Stimulated activated naive CD8-positive, alpha-beta T cell treated with anti-CD3 and anti-CD28 coated beads, Interleukin-15, Interleukin-2, amounts not matched to agents 100 ng/mL and 50 ng/mL, for 24 hours (primary cell): ENCODE measurements around the gene AKAP5.

Experiments used
- H3K27ac Mint-ChIP-seq: one replicate; pipeline ENCODE4 v1.8.0; 2021; ENCODE audit warnings: mild to moderate bottlenecking, mixed read lengths
- H3K27me3 Mint-ChIP-seq: one replicate; pipeline ENCODE4 v1.8.0; 2021; ENCODE audit warnings: mixed read lengths
- H3K36me3 Mint-ChIP-seq: one replicate; pipeline ENCODE4 v1.8.0; 2021; ENCODE audit warnings: low read depth, mixed read lengths
- H3K4me1 Mint-ChIP-seq: one replicate; pipeline ENCODE4 v1.8.0; 2021; ENCODE audit warnings: low read depth, mixed read lengths
- H3K4me3 Mint-ChIP-seq: one replicate; pipeline ENCODE4 v1.8.0; 2021; ENCODE audit warnings: mild to moderate bottlenecking, mixed read lengths
- H3K9me3 Mint-ChIP-seq: one replicate; pipeline ENCODE4 v1.8.0; 2021; ENCODE audit warnings: mixed read lengths

The AKAP5 gene

DNA sequence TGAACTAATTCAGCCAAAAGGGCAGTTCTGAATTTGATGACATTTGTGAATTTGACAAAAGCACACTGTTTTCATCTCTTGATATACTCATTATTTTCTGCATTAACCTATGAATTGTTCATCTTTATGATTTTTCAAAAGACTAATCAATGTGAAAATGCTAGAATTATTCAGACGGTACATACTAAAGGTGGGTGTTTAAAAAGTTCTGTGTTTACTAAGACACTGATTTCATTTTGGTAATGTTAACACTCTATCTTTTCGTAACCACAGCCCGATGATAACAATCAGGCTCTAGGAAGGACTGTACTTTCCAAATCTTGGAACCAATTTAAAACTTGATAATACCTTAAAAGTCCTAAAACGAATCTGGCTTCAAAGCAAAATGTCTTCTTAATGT is 9.4 kb downstream of the AKAP5 start:
- H3K4me3 Mint-ChIP-seq: no peak overlapping the region
- peaks cover 18% of the 10 kb centered on the region for H3K4me1 Mint-ChIP-seq
- no peak overlapping the region for H3K27ac Mint-ChIP-seq
- H3K9me3 Mint-ChIP-seq: no peaks in the 10 kb centered on the region
- peaks cover 3% of the 10 kb centered on the region for H3K36me3 Mint-ChIP-seq
- H3K27me3 Mint-ChIP-seq: no peaks in the 10 kb centered on the region

GRCh38 chr14:64475585-64476273 is 10.4 kb downstream of the AKAP5 start:
- Mint-ChIP-seq H3K4me1 (peaks cover 18% of the 10 kb centered on the region), H3K27ac (peak overlapping the region; percentile 4), H3K9me3 (no peaks in the 10 kb centered on the region), H3K36me3 (peaks cover 4% of the 10 kb centered on the region), H3K27me3 (no peaks in the 10 kb centered on the region), H3K4me3 (no peak overlapping the region)

GRCh38 chr14:64476438-64476837 is 11.1 kb downstream of the AKAP5 start:
- Mint-ChIP-seq H3K9me3 (no peaks in the 10 kb centered on the region), H3K27me3 (no peaks in the 10 kb centered on the region), H3K4me1 (peaks cover 18% of the 10 kb centered on the region), H3K4me3 (no peak overlapping the region), H3K27ac (no peak overlapping the region), H3K36me3 (peaks cover 5% of the 10 kb centered on the region)

- peaks cover 21% of the 10 kb centered on the region for H3K4me1 Mint-ChIP-seq
- H3K4me3 Mint-ChIP-seq: no peak overlapping the region
- peaks cover 15% of the 10 kb centered on the region for H3K36me3 Mint-ChIP-seq
- H3K27me3 Mint-ChIP-seq: no peaks in the 10 kb centered on the region
- H3K27ac Mint-ChIP-seq: no peak overlapping the region
- H3K9me3 Mint-ChIP-seq: no peaks in the 10 kb centered on the region
These were observed 13.4 kb downstream of the AKAP5 start for GRCh38 chr14:64478634-64479250.

DNA sequence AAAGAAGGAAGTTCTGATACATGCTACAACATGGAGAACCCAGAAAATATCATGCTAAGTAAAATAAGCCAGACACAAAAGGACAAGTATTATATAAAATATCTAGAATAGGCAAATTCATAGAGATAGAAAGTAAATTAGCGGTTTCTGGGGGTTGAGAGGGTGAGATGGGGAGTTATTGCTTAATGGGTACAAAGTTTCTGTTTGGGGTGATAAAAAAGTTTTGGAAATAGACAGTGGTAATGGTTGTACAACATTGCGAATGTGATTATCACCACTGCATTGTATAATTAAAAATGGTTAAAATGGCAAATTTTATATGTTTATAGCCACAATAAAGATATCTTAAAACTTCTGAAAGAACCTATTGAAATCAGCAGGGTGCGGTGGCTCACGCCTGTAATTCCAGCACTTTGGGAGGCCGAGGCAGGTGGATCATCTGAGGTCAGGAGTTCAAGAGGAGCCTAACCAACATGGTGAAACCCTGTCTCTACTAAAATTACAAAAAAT is 23.3 kb downstream of the AKAP5 start:
- Mint-ChIP-seq H3K36me3 (peaks cover 78% of the 10 kb centered on the region), H3K4me3 (no peak overlapping the region), H3K27ac (no peak overlapping the region), H3K9me3 (no peaks in the 10 kb centered on the region), H3K4me1 (peaks cover 29% of the 10 kb centered on the region), H3K27me3 (no peaks in the 10 kb centered on the region)

- Mint-ChIP-seq H3K27me3 (no peaks in the 10 kb centered on the region), H3K36me3 (peaks cover 77% of the 10 kb centered on the region), H3K27ac (no peak overlapping the region)
These were observed 26.3 kb downstream of the AKAP5 start for GRCh38 chr14:64491637-64492036.

DNA sequence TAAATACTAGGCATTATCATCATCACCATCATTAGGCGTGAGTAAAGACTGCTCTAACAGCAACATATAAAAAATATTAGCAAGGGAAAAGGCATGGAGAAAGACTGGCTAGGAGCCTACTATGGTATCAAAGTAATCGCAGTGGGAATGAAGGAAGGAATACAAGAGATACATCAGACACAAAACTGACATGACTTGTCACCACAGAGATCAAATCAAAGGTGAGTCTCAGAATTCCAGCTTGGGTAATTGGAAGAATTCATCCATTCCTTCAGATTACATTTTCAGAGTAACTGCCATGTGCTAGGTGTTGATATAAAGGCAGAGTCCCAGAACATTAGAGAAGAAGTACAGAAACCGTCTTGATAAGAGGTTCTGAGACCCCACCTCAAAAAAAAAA is 28.2 kb downstream of the AKAP5 start:
- H3K27ac Mint-ChIP-seq: no peak overlapping the region
- H3K36me3 Mint-ChIP-seq: peaks cover 66% of the 10 kb centered on the region
- H3K4me3 Mint-ChIP-seq: no peak overlapping the region

More at GRCh38 chr14:64491637-64492036, 26.3 kb downstream of the AKAP5 start:
- Mint-ChIP-seq H3K9me3 (no peaks in the 10 kb centered on the region), H3K4me3 (no peak overlapping the region), H3K4me1 (peaks cover 43% of the 10 kb centered on the region)

DNA sequence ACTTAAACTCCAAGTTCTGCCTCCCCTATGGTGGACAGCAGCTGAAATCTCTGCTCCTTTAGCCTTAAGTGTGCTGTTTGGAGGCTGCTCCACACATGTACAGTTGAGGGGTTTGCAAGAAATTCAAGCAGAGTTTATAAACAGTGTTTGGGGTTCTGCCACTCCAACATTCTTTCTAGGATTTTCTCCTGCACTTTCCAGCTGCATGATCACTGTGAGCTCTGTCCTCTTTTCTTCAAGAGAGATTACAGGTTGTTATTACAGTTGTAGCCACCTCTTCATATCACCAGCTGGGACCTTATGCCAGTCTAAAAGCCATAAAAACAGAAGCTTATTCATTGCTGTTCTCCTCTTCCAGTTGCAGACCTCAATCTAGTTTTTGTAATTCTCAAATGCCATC is 30.0 kb downstream of the AKAP5 start:
- H3K27ac Mint-ChIP-seq: no peak overlapping the region
- H3K27me3 Mint-ChIP-seq: no peaks in the 10 kb centered on the region
- H3K9me3 Mint-ChIP-seq: no peaks in the 10 kb centered on the region
- H3K4me3 Mint-ChIP-seq: no peak overlapping the region
- H3K36me3 Mint-ChIP-seq: peaks cover 69% of the 10 kb centered on the region
- peaks cover 70% of the 10 kb centered on the region for H3K4me1 Mint-ChIP-seq

More for the DNA sequence above, 28.2 kb downstream of the AKAP5 start:
- Mint-ChIP-seq H3K9me3 (no peaks in the 10 kb centered on the region), H3K27me3 (no peaks in the 10 kb centered on the region), H3K4me1 (peaks cover 55% of the 10 kb centered on the region)

DNA sequence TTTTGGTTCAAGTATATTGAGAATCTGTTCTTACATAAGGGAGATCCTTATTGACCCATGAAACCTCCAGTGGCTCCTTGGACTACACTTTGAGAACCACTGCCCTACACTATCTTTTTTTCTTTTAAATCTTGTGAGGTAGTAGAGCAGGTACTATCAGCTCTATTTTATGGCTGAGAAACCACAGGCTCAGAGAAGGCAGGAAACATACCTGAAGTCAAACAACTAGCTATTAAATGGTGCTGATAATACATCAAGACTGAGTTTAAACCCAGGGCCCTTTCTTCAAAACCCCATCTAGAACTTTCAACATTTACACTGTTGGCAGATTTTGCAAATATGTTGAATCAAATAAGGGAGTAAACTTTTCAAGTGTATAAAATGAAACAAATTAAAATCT is 31.5 kb downstream of the AKAP5 start:
- peaks cover 56% of the 10 kb centered on the region for H3K36me3 Mint-ChIP-seq
- peak overlapping the region; percentile 55 for H3K27ac Mint-ChIP-seq
- H3K27me3 Mint-ChIP-seq: no peaks in the 10 kb centered on the region
- H3K4me3 Mint-ChIP-seq: no peak overlapping the region
- H3K9me3 Mint-ChIP-seq: no peaks in the 10 kb centered on the region
- peaks cover 80% of the 10 kb centered on the region for H3K4me1 Mint-ChIP-seq

DNA sequence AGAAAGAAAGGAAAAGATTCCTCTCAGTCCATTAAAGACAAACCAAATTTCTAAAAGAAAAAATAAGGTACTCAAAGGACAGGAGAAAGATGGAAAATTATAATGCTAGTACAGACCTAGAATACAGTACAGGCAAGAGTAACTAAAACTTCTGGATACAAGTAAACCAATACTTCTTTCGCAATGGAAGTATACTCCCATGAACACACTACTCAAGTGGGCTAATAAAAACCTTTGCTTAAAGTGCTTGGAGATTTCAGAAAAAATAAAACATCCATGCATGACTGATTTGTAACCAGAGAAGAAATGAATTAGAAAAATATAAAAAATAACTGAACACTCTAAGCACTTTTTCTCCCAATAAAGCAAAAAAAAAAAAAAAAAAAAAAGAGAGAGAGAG is 34.8 kb downstream of the AKAP5 start:
- no peaks in the 10 kb centered on the region for H3K27me3 Mint-ChIP-seq
- H3K4me1 Mint-ChIP-seq: peaks cover 65% of the 10 kb centered on the region
- no peaks in the 10 kb centered on the region for H3K9me3 Mint-ChIP-seq
- peak overlapping the region; percentile 99 for H3K27ac Mint-ChIP-seq
- H3K4me3 Mint-ChIP-seq: peak overlapping the region; percentile 51
- H3K36me3 Mint-ChIP-seq: peaks cover 40% of the 10 kb centered on the region

DNA sequence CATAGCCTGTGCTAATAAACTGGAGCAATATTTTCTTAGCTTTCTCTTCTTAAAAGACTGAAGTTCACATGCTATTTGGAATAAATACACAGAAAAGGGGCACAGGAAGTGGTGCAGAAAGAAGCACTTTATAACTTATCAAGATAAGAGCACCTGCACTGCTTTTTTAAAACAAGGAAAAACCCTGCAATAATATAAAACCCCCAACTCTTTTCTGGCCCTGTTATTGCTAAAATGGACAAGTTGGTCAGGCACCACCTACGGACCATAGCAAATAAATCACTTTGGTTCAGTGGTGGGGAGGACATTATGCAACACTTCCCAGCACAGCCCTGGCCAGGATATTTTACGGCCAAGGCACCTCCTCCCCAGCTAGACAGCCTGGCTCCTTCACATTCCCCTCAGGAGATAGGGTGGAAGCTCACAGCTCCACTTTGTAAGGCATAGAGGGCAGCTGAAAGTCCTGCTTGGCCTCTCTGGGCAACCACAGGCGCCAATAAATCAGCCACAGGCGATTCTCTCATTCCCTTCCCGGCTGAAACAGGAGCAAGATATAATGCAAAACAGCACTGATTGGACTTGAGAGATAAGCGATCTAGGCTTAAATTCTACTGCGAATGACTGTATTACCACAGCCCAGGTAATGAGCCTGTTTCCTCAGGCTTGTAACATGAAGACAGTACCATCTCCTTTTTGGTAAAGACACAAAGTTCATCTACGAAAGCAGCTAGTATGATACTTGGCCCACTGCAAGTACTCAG is 36.3 kb downstream of the AKAP5 start:
- no peaks in the 10 kb centered on the region for H3K27me3 Mint-ChIP-seq
- H3K27ac Mint-ChIP-seq: peak overlapping the region; percentile 99
- peak overlapping the region; percentile 99 for H3K4me3 Mint-ChIP-seq
- H3K4me1 Mint-ChIP-seq: peaks cover 72% of the 10 kb centered on the region
- H3K9me3 Mint-ChIP-seq: no peaks in the 10 kb centered on the region
- H3K36me3 Mint-ChIP-seq: peaks cover 41% of the 10 kb centered on the region

DNA sequence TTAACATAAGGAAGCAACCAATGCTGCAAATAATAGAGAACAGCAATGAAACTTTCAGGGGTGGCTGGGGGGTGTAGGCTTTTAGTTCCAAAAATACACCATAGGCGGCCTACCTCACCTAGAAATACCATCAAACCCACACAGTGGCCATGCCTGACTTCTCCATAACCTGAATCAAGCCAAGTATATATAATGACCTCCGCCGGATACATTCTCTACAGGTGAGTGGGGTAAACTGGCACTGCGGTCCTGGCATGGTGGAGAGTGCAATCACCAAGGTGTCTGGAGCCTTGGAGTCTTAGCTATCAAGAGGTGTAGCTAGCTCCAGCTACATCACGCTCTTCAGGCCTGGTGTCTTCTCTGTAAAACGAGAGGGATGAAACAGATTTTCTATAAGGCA is 37.2 kb downstream of the AKAP5 start:
- Mint-ChIP-seq H3K36me3 (peaks cover 39% of the 10 kb centered on the region), H3K4me3 (peak overlapping the region; percentile 99), H3K4me1 (peaks cover 72% of the 10 kb centered on the region), H3K27me3 (no peaks in the 10 kb centered on the region), H3K9me3 (no peaks in the 10 kb centered on the region), H3K27ac (peak overlapping the region; percentile 99)

DNA sequence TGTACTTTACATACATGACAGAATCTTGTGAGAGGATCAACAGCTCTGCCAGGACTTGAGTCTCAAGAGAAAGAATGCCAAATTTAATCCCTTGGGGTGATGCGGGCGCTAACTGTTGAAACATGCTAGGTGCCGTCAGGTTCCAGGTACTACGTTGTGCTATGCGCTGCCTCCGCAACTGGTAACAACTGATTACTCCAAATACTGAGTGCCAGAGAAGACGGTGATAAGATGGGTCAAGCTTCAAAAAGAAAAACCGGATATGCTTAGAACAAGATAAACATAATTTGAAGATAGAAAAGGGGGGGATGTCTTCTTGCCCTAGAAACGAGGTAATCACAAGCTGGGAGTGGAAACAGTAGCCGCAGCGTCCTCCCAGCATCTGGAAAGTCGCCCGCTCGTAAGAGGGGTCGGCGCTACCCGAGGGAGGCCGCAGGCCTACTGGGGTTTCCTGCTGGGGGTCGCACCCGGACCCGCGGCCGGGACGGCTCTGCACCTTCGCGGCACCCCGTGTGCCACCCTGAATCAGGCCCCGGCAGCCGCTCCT is 37.7 kb downstream of the AKAP5 start:
- Mint-ChIP-seq H3K4me3 (peak overlapping the region; percentile 99), H3K4me1 (peaks cover 72% of the 10 kb centered on the region), H3K27me3 (no peaks in the 10 kb centered on the region), H3K9me3 (no peaks in the 10 kb centered on the region), H3K27ac (peak overlapping the region; percentile 99), H3K36me3 (peaks cover 39% of the 10 kb centered on the region)

DNA sequence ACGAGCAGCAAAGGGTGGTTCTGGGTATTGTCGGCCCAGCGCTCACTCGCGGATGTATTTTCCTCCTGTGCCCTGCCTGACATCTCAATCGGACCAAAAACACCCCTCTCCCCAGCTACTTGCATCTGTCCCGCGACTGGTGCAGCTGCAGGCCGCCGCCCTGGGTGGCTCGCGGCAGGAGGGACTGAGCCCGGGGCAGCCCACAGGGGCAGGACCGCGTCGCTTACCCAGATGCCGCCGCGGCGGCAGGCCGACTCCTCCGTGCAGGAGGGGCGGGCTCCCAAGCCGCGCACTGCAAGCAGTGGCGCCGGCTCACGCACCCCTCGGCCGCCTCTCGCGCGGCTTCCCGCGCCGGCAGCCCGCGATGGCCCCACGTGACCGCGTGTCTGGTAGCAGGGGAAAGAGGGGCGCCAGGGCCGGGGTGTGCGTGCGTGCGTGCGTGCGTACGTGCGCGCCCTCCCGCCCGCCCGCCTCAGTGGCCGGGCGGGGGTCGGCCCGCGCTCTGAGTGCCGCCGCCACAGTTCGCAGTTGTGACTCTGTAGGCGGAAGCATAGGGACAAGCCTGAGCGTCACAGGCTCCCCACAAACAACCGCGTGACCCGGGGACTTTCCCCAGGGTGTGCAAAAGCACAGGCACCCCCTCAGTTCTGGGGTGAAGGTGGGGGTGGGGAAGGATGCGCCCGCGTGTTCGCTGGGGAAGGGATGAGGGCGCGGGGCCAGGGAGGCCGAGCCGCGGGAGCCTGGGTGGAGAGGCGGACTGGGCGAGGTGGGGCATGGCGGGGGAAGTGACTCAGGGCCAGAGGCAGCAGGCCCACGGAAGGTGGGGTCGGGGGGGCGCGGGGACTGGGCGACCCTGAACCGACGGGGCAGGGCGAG is 38.4 kb downstream of the AKAP5 start, which contains the start of gene ZBTB25:
ZBTB25 (minus strand) TSS at position 405 of the 876 bp plus-strand sequence. CDS start 13,305 bp downstream, outside the sequence.
- Mint-ChIP-seq H3K9me3 (no peaks in the 10 kb centered on the region), H3K27ac (peak within 1 kb of the TSS; percentile 100), H3K4me3 (peak within 1 kb of the TSS; percentile 99), H3K4me1 (peaks cover 76% of the 10 kb centered on the region), H3K27me3 (no peaks in the 10 kb centered on the region), H3K36me3 (peaks cover 37% of the 10 kb centered on the region)
